SK-N-SH treated with all-trans-retinoic acid at 6 μM for 48 hours (cell line): ENCODE measurements around the gene CASS4.

Source experiments
- ARNTL ChIP-seq: fragments of 450-650 bp; formaldehyde crosslinking; IDR thresholded peaks from 2 replicates; pipeline ENCODE4 v1.5.0; 2020; ENCODE audit warnings: low read depth, mild to moderate bottlenecking, moderate library complexity, borderline replicate concordance
- CREB5 ChIP-seq: fragments of 250-450 bp; sonication (Bioruptor Pico); IDR thresholded peaks from 2 replicates; pipeline ENCODE4 v1.5.1; 2020; ENCODE audit warnings: low read depth, mild to moderate bottlenecking, moderate library complexity
- ESRRG ChIP-seq: fragments of 250-450 bp; sonication (Bioruptor Pico); IDR thresholded peaks from 2 replicates; pipeline ENCODE4 v1.6.1; 2021; ENCODE audit warnings: mild to moderate bottlenecking
- ISL1 ChIP-seq: fragments of 250-450 bp; sonication (Bioruptor Pico); IDR thresholded peaks from 2 replicates; pipeline ENCODE4 v2.1.2; 2022; ENCODE audit warnings: mild to moderate bottlenecking, moderate library complexity
- OSR1 ChIP-seq: fragments of 250-450 bp; sonication (Bioruptor Pico); IDR thresholded peaks from 2 replicates; pipeline ENCODE4 v1.8.0; 2022; ENCODE audit warnings: moderate library complexity, mild to moderate bottlenecking, inconsistent platforms
- PATZ1 ChIP-seq: fragments of 250-450 bp; sonication (Bioruptor Pico); IDR thresholded peaks from 2 replicates; pipeline ENCODE4 v1.8.0; 2020; ENCODE audit warnings: mild to moderate bottlenecking, moderate library complexity, borderline replicate concordance
- POU6F1 ChIP-seq: fragments of 250-450 bp; sonication (Bioruptor Pico); IDR thresholded peaks from 2 replicates; pipeline ENCODE4 v1.8.0; 2021; ENCODE audit warnings: low read depth, mild to moderate bottlenecking, moderate library complexity, borderline replicate concordance
- RARB ChIP-seq: fragments of 250-450 bp; sonication (Bioruptor Pico); IDR thresholded peaks from 2 replicates; pipeline ENCODE4 v1.8.0; 2021; ENCODE audit warnings: mild to moderate bottlenecking, moderate library complexity
- SNAI2 ChIP-seq: fragments of 250-450 bp; sonication (Bioruptor Pico); IDR thresholded peaks from 2 replicates; pipeline ENCODE4 v1.5.0; 2020; ENCODE audit warnings: mild to moderate bottlenecking, moderate library complexity
- TOX ChIP-seq: fragments of 250-450 bp; sonication (Bioruptor Pico); IDR thresholded peaks from 2 replicates; pipeline ENCODE4 v1.8.0; 2021; ENCODE audit warnings: mild to moderate bottlenecking, moderate library complexity, borderline replicate concordance
- ZFP3 ChIP-seq: fragments of 250-450 bp; sonication (Bioruptor Pico); IDR thresholded peaks from 2 replicates; pipeline ENCODE4 v1.5.0; 2020; ENCODE audit warnings: mild to moderate bottlenecking, moderate library complexity
- ZFP30 ChIP-seq: fragments of 450-650 bp; formaldehyde crosslinking; IDR thresholded peaks from 2 replicates; pipeline ENCODE4 v1.5.0; 2022; ENCODE audit warnings: mild to moderate bottlenecking, moderate library complexity
- ZNF70 ChIP-seq: fragments of 450-650 bp; formaldehyde crosslinking; IDR thresholded peaks from 2 replicates; pipeline ENCODE4 v1.5.0; 2020; ENCODE audit warnings: mild to moderate bottlenecking, moderate library complexity

GRCh38 chr20:56388882-56389281, 23.2 kb upstream of the CASS4 start:
- TF ChIP-seq ZFP3 (CRISPR knock-in tag) = no peak
- no peak for TF ChIP-seq ISL1
- TF ChIP-seq PATZ1 = no peak
- no peak for TF ChIP-seq OSR1 (CRISPR knock-in tag)
- TF ChIP-seq ZFP30 = no peak
- no peak for TF ChIP-seq SNAI2 (CRISPR knock-in tag)
- no peak for TF ChIP-seq POU6F1
- no peak for TF ChIP-seq ZNF70 (CRISPR knock-in tag)
- TF ChIP-seq CREB5 = no peak
- TF ChIP-seq ARNTL (CRISPR knock-in tag) = no peak
- no peak for TF ChIP-seq ESRRG (CRISPR knock-in tag)
- no peak for TF ChIP-seq RARB (CRISPR knock-in tag)
- no peak for TF ChIP-seq TOX (CRISPR knock-in tag)
